Progenitor cell of endocrine pancreas (in vitro differentiated cells): ENCODE data around the gene TMEM116. TPM values are rescaled to one million over a fixed set of nuclear protein-coding genes. Genes with fewer than 3 reads are reported as not detected.
"Not testable (repeated sequence)": the region's sequence is repeated elsewhere in the genome, so short reads cannot be mapped to it uniquely, and the experiment has no call there.

Experiments
- DNase-seq: peaks from one replicate; pipeline ENCODE4 v3.0.0; 2021; ENCODE audit warnings: low spot score; ENCODE audit not compliant: unreplicated experiment
- H3K27ac Mint-ChIP-seq: 2 replicates; pipeline ENCODE4 v1.8.0; 2021; ENCODE audit warnings: mild to moderate bottlenecking, moderate library complexity, mixed read lengths
- H3K27me3 Mint-ChIP-seq: 2 replicates; pipeline ENCODE4 v1.8.0; 2021; ENCODE audit warnings: mixed read lengths
- H3K36me3 Mint-ChIP-seq: 2 replicates; pipeline ENCODE4 v1.8.0; 2022; ENCODE audit warnings: mixed read lengths; ENCODE audit not compliant: insufficient read depth
- H3K4me1 Mint-ChIP-seq: 2 replicates; pipeline ENCODE4 v1.8.0; 2021; ENCODE audit warnings: low read depth, mixed read lengths
- H3K4me3 Mint-ChIP-seq: 2 replicates; pipeline ENCODE4 v1.8.0; 2021; ENCODE audit warnings: low read depth, mild to moderate bottlenecking, moderate library complexity, mixed read lengths
- H3K9me3 Mint-ChIP-seq: 2 replicates; pipeline ENCODE4 v1.8.0; 2021; ENCODE audit warnings: low read depth, mixed read lengths
- CTCF ChIP-seq: fragments of 200-600 bp; sonication (generic); IDR thresholded peaks from one replicate; pipeline ENCODE4 v1.5.0; 2021; ENCODE audit warnings: antibody characterized with exemption, mild to moderate bottlenecking; ENCODE audit not compliant: unreplicated experiment
- total RNA-seq: library from RNA; stranded (reverse); gene quantifications from 2 replicates; pipeline ENCODE4 v1.2.1, GENCODE V29; 2021

The TMEM116 gene
- total RNA-seq, 1 donor from 2014 or later, result 13.1 TPM

- H3K27me3 Mint-ChIP-seq, result no peaks in the 10 kb centered on the region
- no peak for TF ChIP-seq CTCF
- no peak for DNase-seq
- no peaks in the 10 kb centered on the region for H3K4me1 Mint-ChIP-seq
- H3K36me3 Mint-ChIP-seq, result peaks cover 27% of the 10 kb centered on the region
- H3K4me3 Mint-ChIP-seq, result no peak overlapping the region
- peaks cover 22% of the 10 kb centered on the region for H3K9me3 Mint-ChIP-seq
- no peak overlapping the region for H3K27ac Mint-ChIP-seq
Measured at GRCh38 chr12:111953455-111953854, 59.5 kb downstream of the TMEM116 start.

DNA sequence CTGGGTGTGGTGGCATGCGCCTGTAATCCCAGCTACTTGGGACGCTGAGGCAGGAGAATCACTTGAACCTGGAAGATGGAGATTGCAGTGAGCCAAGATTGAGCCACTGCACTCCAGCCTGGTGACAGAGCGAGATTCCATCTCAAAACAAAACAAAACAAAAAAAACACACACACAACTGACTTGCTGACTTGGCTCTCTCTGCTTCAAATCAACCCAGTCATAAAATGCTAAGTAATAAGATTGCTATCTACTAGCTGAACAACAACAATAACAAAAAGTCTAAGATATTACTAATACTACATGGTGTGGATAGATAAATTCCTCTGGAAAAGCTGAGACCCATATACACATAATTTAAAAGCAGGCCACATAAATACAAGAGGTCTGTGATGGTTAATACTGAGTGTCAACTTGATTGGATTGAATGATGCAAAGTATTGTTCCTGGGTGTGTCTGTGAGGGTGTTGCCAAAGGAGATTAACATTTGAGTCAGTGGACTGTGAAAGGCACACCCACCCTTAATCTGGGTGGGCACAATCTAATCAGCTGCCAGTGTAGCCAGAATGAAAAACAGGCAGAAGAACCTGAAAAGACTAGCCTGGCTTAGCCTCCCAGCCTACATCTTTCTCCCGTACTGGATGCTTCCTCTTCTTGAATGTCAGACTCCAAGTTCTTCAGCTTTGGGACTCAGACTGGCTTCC is 60.7 kb downstream of the TMEM116 start:
- H3K27ac Mint-ChIP-seq, H3K27me3 Mint-ChIP-seq: not testable (repeated sequence)
- peaks cover 20% of the 10 kb centered on the region for H3K9me3 Mint-ChIP-seq

GRCh38 chr12:111950961-111951676 is 61.8 kb downstream of the TMEM116 start:
- H3K4me1 Mint-ChIP-seq, H3K4me3 Mint-ChIP-seq, DNase-seq, H3K27me3 Mint-ChIP-seq, H3K27ac Mint-ChIP-seq: not testable (repeated sequence)
- H3K36me3 Mint-ChIP-seq, result peaks cover 17% of the 10 kb centered on the region
- peaks cover 14% of the 10 kb centered on the region for H3K9me3 Mint-ChIP-seq

More for the DNA sequence above, 60.7 kb downstream of the TMEM116 start:
- not testable (repeated sequence) for H3K4me3 Mint-ChIP-seq, H3K4me1 Mint-ChIP-seq, DNase-seq
- H3K36me3 Mint-ChIP-seq, result peaks cover 24% of the 10 kb centered on the region

DNA sequence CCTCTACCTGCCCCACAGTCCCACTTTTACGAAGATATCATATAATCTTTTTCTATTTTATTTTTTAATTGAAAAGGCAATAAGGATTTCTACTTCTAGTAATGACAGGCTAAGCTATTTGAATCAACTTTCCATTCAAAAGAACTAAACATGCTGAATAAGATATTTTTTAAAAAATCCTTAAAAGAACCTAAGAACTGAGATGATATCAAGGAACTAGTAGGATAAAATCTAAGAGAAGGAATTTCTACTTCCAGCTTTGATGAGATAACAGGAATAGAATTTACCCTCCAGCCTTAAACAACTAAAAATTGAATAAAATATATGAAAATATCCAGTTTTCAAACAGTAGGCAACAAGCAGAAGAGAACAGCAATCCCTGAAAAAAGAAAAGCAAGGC is 69.0 kb downstream of the TMEM116 start:
- no peak for DNase-seq
- H3K4me1 Mint-ChIP-seq, result peaks cover 4% of the 10 kb centered on the region
- H3K27ac Mint-ChIP-seq, result no peak overlapping the region
- H3K27me3 Mint-ChIP-seq, result no peaks in the 10 kb centered on the region
- no peak for TF ChIP-seq CTCF
- no peak overlapping the region for H3K4me3 Mint-ChIP-seq
- H3K9me3 Mint-ChIP-seq, result no peaks in the 10 kb centered on the region
- no peaks in the 10 kb centered on the region for H3K36me3 Mint-ChIP-seq

DNA sequence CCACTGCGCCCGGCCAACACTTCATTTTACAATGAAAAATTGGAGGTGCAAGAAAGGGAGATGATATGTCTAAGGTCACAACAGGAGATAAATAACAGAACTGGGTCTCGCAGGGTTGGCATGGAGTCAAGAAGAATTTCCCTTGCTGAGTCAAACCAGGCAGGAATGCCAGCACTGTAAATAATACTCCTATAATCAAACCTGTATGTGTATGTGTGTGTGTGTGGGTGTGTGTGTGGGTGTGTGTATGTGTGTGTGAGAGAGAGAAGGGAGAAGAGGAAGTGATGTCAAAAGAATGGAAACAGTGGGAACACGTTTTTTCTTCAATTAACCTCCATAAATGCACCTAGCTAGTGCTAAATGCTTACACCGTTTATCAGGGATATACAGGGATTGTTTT is 70.4 kb downstream of the TMEM116 start:
- Mint-ChIP-seq H3K27ac (peak overlapping the region; percentile 7), H3K4me3 (no peak overlapping the region), H3K36me3 (no peaks in the 10 kb centered on the region), H3K27me3 (no peaks in the 10 kb centered on the region), H3K9me3 (no peaks in the 10 kb centered on the region), H3K4me1 (no peaks in the 10 kb centered on the region)
- no peak for DNase-seq
- TF ChIP-seq CTCF, result no peak

DNA sequence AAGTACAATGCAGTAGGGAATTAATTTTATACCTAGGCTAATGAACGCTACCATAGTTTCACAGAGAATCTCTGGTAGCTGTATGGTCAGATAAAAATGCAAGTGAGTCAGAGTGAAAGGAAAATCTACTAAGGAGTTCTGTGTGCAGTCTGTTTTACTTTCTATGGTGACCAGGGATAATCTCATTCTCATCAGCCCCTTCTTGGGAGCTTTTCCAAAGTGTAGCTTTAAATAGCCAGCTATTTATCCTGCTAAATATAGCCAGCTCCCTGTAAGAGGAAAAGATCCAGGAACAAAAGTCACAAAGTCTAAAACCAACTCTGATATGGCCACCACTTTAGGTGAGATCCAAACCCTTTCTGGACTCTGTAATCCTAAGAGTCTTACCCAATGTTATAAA is 75.5 kb downstream of the TMEM116 start:
- Mint-ChIP-seq H3K27ac (no peak overlapping the region), H3K27me3 (no peaks in the 10 kb centered on the region), H3K4me3 (no peak overlapping the region), H3K4me1 (no peaks in the 10 kb centered on the region), H3K36me3 (no peaks in the 10 kb centered on the region), H3K9me3 (no peaks in the 10 kb centered on the region)
- no peak for TF ChIP-seq CTCF
- DNase-seq, result no peak
